GM12872 (cell line): ENCODE results near the gene CFAP157.

Experiments
- CTCF ChIP-seq: IDR thresholded peaks from 3 replicates; pipeline ENCODE4 v1.5.1; 2011; ENCODE audit warnings: low read depth, mild to moderate bottlenecking, low read length, moderate library complexity; ENCODE audit not compliant: insufficient read depth

The CFAP157 gene

DNA sequence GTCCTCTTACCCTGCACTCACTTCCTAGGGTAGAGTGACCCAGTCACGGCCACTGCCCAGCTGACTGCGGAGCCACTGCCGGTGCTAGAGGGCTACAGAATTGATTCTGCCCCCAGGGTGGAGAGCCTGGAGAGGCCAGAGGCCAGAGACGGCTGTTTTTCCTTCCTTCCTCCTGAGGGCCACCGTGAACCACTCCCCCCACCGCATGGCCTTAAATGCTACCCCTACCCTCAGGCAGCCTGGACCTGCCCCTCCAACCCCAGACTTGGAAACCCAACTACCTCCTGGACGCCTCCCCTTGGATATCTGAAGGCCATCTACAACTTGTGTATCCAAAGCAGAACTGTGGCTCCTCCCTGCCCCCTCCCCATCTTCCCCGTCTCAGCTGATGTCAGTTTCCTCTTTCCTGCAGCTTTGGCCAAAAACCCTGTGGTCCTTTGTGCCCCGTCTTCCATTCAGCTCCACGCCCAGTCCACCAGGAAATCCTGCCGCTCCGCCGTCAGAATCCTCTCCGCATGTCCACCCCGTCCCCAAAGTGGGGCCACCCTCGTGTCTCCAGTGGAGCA is 55.4 kb downstream of the CFAP157 start:
- TF ChIP-seq CTCF = no peak

GRCh38 chr9:127763918-127764384 is 57.2 kb downstream of the CFAP157 start:
- peak; percentile 56 for TF ChIP-seq CTCF

DNA sequence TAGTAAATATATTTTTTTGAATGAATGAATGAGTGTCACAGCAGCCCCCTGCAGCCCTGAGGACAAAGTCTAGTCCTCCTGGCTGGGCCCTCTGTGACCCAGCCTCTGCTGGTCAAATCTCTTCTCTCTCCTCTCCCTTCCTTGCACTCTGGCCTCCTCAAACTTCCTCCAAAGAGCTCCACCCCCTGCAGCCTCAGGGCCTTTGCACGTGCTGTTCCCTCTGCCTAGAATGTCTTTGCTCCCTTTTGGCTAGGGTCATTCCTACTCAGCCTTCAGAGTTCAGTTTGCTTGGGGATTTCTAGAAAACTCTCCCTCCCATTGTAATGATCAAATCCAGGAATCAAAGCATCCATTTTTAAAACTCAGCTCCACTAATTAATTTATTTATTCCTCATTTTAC is 58.6 kb downstream of the CFAP157 start:
- no peak for TF ChIP-seq CTCF
